ENCODE data around the gene CEP131.

GRCh38 chr17:81161972-81162371 lies 60.8 kb downstream of the CEP131 start:
- TF ChIP-seq CTCF (IDR thresholded peaks at IDR 0.05; ENCODE audit: insufficient read depth, low read length) (no peak), POLR2AphosphoS5 (IDR thresholded peaks at IDR 0.05; ENCODE audit: low read depth) (no peak), REST (IDR thresholded peaks at IDR 0.05; ENCODE audit: insufficient replicate concordance, low read depth) (no peak), GABPA (IDR thresholded peaks at IDR 0.05; ENCODE audit: low read depth) (no peak), SPI1 (IDR thresholded peaks at IDR 0.05; ENCODE audit: borderline replicate concordance, low read depth) (no peak)

Data from HL-60 (cell line).